ENCODE results near the gene ILKAP. TPM values are rescaled to one million over a fixed set of nuclear protein-coding genes. Genes with fewer than 3 reads are reported as not detected.

Gene ILKAP, protein sequence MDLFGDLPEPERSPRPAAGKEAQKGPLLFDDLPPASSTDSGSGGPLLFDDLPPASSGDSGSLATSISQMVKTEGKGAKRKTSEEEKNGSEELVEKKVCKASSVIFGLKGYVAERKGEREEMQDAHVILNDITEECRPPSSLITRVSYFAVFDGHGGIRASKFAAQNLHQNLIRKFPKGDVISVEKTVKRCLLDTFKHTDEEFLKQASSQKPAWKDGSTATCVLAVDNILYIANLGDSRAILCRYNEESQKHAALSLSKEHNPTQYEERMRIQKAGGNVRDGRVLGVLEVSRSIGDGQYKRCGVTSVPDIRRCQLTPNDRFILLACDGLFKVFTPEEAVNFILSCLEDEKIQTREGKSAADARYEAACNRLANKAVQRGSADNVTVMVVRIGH
- total RNA-seq (2021; ENCODE audit: unreplicated experiment), result 53.4 TPM
- 28.7 and 32.4 TPM in 2 replicates for polyA plus RNA-seq (2012)
- Bru-seq, nascent RNA, result percentile 88 among the genes with signal in this experiment
- percentile 81 among the genes with signal in this experiment for BruChase-seq, experiment 1, labeled RNA remaining after a 6-hour chase
- BruChase-seq, experiment 2, labeled RNA remaining after a 2-hour chase, result percentile 85 among the genes with signal in this experiment
- long read RNA-seq, transcript ILKAP-201 (12 exons, 1,490 nt), result major isoform, 62 of 98 reads
- long read RNA-seq, partial matches to known transcripts, result 7 of 98 reads
- long read RNA-seq, other reads (novel, unspliced or antisense), result 28 of 98 reads

DNA sequence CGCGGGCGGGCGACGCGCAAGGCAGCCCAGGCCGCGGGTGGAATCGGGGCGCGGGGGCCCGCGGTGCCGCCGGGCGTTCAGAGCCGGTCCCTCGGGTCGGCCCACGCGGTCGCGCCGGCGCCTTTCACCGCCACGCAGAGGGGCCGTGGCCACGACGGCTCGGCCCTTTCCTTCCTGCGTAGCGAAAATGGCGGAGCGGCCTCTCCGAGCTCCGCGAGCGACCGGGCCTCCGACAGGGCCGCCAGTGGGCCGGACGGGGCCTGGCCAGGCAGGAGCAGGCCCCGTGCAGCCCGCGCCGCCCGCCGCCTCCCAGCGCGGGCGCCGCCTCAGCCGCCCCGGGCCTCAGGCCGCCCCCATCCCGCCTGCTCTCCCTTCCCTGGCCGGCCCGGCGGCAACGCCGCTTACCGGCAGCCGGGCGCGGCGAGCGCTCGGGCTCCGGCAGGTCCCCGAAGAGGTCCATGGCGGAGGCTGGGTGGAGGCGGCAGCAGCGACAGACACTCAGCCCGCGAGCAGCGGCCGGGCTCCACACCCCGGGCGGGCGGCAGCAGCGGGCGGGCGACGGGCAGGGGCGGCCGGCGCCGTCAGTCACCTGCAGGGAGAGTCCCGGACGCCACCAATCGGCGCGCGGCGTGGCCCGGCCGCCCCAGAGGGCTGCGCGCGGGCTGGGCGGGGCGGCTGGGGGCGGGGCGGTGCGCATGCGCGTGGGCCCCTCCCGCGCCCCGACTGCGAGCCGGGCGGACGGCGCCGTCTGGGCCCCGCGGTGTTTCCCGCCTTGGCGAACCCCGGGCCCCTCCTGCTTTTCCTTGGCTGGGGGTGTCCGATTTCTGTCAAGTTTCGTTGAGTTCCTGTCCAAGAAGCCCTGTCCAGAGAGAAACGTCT is at the start of gene ILKAP:
Gene ILKAP (minus strand): TSS at position 602 of the 879 bp plus-strand sequence. CDS start 142 bp downstream, at position 460.
- H3K79me2 ChIP-seq (ENCODE audit: insufficient read depth, low read length), result peaks cover 48% of the 10 kb centered on the region
- peak within 1 kb of the TSS; percentile 82 for H3K4me2 ChIP-seq (ENCODE audit: low read length)
- H3K4me1 ChIP-seq (ENCODE audit: control insufficient read depth in 1 of 2, insufficient read depth in 2 of 2, low read length in 2 of 2), result peaks cover 7 to 20% of the 10 kb centered on the region in 2 experiments; a peak in 3 of 4 replicates
- POLR2A ChIA-PET, result no interaction called here
- H3K27me3 ChIP-seq (ENCODE audit: insufficient read depth, low read length), result no peaks in the 10 kb centered on the region
- RAD21 ChIA-PET (ENCODE audit: low non-redundant PET in 1 of 2, low total read pairs in 2 of 2, uncharacterized antibody in 2 of 2, unreplicated experiment in 2 of 2), result no interaction called here
- no peaks in the 10 kb centered on the region for H3K9me3 ChIP-seq (ENCODE audit: control insufficient read depth in 1 of 2, insufficient read depth in 1 of 2, low read depth in 1 of 2, low read length in 2 of 2)
- no peaks in the 10 kb centered on the region for H3K36me3 ChIP-seq (ENCODE audit: control insufficient read depth in 1 of 2, insufficient read depth in 2 of 2, low read length in 2 of 2)
- ATAC-seq, result peak; percentile 99
- CTCF ChIA-PET, result no interaction called here
- peak within 1 kb of the TSS; percentile 87 for H3K9ac ChIP-seq (ENCODE audit: low read length)
- no peaks in the 10 kb centered on the region for H3K9me2 ChIP-seq (ENCODE audit: insufficient read depth)
- H4K20me1 ChIP-seq (ENCODE audit: insufficient read depth), result peaks cover 4% of the 10 kb centered on the region; the same call in 1 of the 2 replicates
- H2AFZ ChIP-seq (ENCODE audit: low read depth, low read length, poor library complexity, severe bottlenecking), result no peak within 1 kb of the TSS
- no TSS peak for BruUV-seq (replicated peaks)
- peak; percentile 22 for DNase-seq (ENCODE audit: low read depth, low spot score)
- peak within 1 kb of the TSS; percentile 83 for H3K27ac ChIP-seq (ENCODE audit: low read depth, low read length)
- H3K4me3 ChIP-seq (replicated peaks in 1 of 2; ENCODE audit: low read depth in 1 of 2, low read length in 2 of 2), result peak within 1 kb of the TSS; percentile 75 to 86
- intact Hi-C loops (cut with micrococcal nuclease), result no loop called here
- TF ChIP-seq EZH2phosphoT487 (IDR thresholded peaks at IDR 0.05; ENCODE audit: borderline replicate concordance), result no peak
- TF ChIP-seq POLR2AphosphoS5 (IDR thresholded peaks at IDR 0.05; ENCODE audit: low read depth, low read length), result peak; percentile 92
- no peak; the same call in 1 of the 2 replicates for TF ChIP-seq SIN3A (IDR thresholded peaks at IDR 0.05; ENCODE audit: low read depth)
- TF ChIP-seq, protein P1, sequence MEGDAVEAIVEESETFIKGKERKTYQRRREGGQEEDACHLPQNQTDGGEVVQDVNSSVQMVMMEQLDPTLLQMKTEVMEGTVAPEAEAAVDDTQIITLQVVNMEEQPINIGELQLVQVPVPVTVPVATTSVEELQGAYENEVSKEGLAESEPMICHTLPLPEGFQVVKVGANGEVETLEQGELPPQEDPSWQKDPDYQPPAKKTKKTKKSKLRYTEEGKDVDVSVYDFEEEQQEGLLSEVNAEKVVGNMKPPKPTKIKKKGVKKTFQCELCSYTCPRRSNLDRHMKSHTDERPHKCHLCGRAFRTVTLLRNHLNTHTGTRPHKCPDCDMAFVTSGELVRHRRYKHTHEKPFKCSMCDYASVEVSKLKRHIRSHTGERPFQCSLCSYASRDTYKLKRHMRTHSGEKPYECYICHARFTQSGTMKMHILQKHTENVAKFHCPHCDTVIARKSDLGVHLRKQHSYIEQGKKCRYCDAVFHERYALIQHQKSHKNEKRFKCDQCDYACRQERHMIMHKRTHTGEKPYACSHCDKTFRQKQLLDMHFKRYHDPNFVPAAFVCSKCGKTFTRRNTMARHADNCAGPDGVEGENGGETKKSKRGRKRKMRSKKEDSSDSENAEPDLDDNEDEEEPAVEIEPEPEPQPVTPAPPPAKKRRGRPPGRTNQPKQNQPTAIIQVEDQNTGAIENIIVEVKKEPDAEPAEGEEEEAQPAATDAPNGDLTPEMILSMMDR (IDR thresholded peaks at IDR 0.05 in 2 of 3, conservative IDR thresholded peaks at IDR 0.05 in 1 of 3; ENCODE audit: borderline replicate concordance in 1 of 3, insufficient read depth in 1 of 3, low read depth in 2 of 3, low read length in 2 of 3), result no peak
- TF ChIP-seq, protein P2, sequence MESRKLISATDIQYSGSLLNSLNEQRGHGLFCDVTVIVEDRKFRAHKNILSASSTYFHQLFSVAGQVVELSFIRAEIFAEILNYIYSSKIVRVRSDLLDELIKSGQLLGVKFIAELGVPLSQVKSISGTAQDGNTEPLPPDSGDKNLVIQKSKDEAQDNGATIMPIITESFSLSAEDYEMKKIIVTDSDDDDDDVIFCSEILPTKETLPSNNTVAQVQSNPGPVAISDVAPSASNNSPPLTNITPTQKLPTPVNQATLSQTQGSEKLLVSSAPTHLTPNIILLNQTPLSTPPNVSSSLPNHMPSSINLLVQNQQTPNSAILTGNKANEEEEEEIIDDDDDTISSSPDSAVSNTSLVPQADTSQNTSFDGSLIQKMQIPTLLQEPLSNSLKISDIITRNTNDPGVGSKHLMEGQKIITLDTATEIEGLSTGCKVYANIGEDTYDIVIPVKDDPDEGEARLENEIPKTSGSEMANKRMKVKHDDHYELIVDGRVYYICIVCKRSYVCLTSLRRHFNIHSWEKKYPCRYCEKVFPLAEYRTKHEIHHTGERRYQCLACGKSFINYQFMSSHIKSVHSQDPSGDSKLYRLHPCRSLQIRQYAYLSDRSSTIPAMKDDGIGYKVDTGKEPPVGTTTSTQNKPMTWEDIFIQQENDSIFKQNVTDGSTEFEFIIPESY (IDR thresholded peaks at IDR 0.05; ENCODE audit: extremely low read depth, insufficient replicate concordance, low read length), result no peak
- TF ChIP-seq CEBPB (IDR thresholded peaks at IDR 0.05; ENCODE audit: low read depth), result no peak
- peak; percentile 73 for TF ChIP-seq POLR2A (IDR thresholded peaks at IDR 0.05; ENCODE audit: borderline replicate concordance, extremely low read depth, insufficient read depth, insufficient read length)
- TF ChIP-seq SP1 (IDR thresholded peaks at IDR 0.05; ENCODE audit: low read depth), result no peak
- TF ChIP-seq, protein P3, sequence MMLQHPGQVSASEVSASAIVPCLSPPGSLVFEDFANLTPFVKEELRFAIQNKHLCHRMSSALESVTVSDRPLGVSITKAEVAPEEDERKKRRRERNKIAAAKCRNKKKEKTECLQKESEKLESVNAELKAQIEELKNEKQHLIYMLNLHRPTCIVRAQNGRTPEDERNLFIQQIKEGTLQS (IDR thresholded peaks at IDR 0.05), result no peak
- TF ChIP-seq, protein P4, sequence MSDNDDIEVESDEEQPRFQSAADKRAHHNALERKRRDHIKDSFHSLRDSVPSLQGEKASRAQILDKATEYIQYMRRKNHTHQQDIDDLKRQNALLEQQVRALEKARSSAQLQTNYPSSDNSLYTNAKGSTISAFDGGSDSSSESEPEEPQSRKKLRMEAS (IDR thresholded peaks at IDR 0.05), result no peak
- TF ChIP-seq RAD21 (IDR thresholded peaks at IDR 0.05; ENCODE audit: low read depth), result no peak
- no peak for TF ChIP-seq EZH2 (IDR thresholded peaks at IDR 0.05)
- no peak for TF ChIP-seq JUND (IDR thresholded peaks at IDR 0.05)
- TF ChIP-seq ELF1 (IDR thresholded peaks at IDR 0.05; ENCODE audit: borderline replicate concordance, low read depth), result no peak
- TF ChIP-seq ZFX (IDR thresholded peaks at IDR 0.05), result peak; percentile 97
- no peak for TF ChIP-seq EGR1 (IDR thresholded peaks at IDR 0.05; ENCODE audit: low read depth)
